MM.1S (cell line): ENCODE measurements around the gene TUBB8B.
"Not testable (repeated sequence)": the region's sequence is repeated elsewhere in the genome, so short reads cannot be mapped to it uniquely, and the experiment has no call there.

Experiments
- CTCF ChIP-seq: fragments of 300-600 bp; sonication (generic); IDR thresholded peaks from 2 replicates; pipeline ENCODE4 v1.5.1; 2016; ENCODE audit warnings: antibody characterized with exemption, low read length, mixed read lengths
- EZH2 ChIP-seq: fragments of 300-600 bp; sonication (generic); optimal IDR thresholded peaks from 2 replicates; pipeline ENCODE3; 2017; ENCODE audit warnings: low read depth, mild to moderate bottlenecking, antibody characterized with exemption, low read length, mixed read lengths

- TF ChIP-seq CTCF, EZH2: not testable (repeated sequence)
These were observed 41.2 kb upstream of the TUBB8B start for GRCh38 chr18:90396-91193.
